H9 (cell line): ENCODE measurements around the gene LMX1A. TPM values are rescaled to one million over a fixed set of nuclear protein-coding genes. Genes with fewer than 3 reads are reported as not detected.

ENCODE experiments used
- DNase-seq: peaks from one replicate; pipeline ENCODE4 v3.0.0-alpha.2; 2017
- H2AFZ ChIP-seq: one replicate; pipeline ENCODE4 v1.6.1; 2013; ENCODE audit warnings: mild to moderate bottlenecking, low read length, control low read depth, moderate library complexity
- H2AK5ac ChIP-seq: 2 replicates; pipeline ENCODE4 v1.6.1; 2013; ENCODE audit warnings: low read length, control low read depth, mixed read lengths; ENCODE audit not compliant: insufficient read length
- H2BK120ac ChIP-seq: one replicate; pipeline ENCODE4 v1.6.1; 2013; ENCODE audit warnings: low read depth, mild to moderate bottlenecking, low read length, control low read depth, inconsistent platforms; ENCODE audit not compliant: poor library complexity, severe bottlenecking
- H2BK12ac ChIP-seq: 2 replicates; pipeline ENCODE4 v1.6.1; 2013; ENCODE audit warnings: low read length, control low read depth, mixed read lengths, low read depth; ENCODE audit not compliant: insufficient read length
- H2BK15ac ChIP-seq: 2 replicates; pipeline ENCODE4 v1.6.1; 2013; ENCODE audit warnings: low read depth, low read length, control low read depth
- H2BK20ac ChIP-seq: one replicate; pipeline ENCODE4 v1.6.1; 2013; ENCODE audit warnings: low read depth, mild to moderate bottlenecking, low read length, control low read depth, inconsistent platforms; ENCODE audit not compliant: poor library complexity, severe bottlenecking
- H2BK5ac ChIP-seq: 2 replicates; pipeline ENCODE4 v1.6.1; 2013; ENCODE audit warnings: low read length, control low read depth, mixed read lengths; ENCODE audit not compliant: insufficient read length
- H3K14ac ChIP-seq: 2 replicates; pipeline ENCODE4 v1.6.1; 2013; ENCODE audit warnings: low read length, control low read depth; ENCODE audit not compliant: insufficient read depth
- H3K18ac ChIP-seq: 2 replicates; pipeline ENCODE4 v1.6.1; 2013; ENCODE audit warnings: low read depth, mild to moderate bottlenecking, mixed read lengths, low read length, control low read depth; ENCODE audit not compliant: insufficient read length
- H3K23ac ChIP-seq: 2 replicates; pipeline ENCODE4 v1.6.1; 2013; ENCODE audit warnings: low read length, control low read depth, mixed read lengths, low read depth; ENCODE audit not compliant: insufficient read length
- H3K23me2 ChIP-seq: 2 replicates; pipeline ENCODE4 v1.6.1; 2013; ENCODE audit warnings: low read depth, mild to moderate bottlenecking, mixed read lengths, low read length, control low read depth; ENCODE audit not compliant: insufficient read length, poor library complexity, severe bottlenecking
- H3K27ac ChIP-seq: 2 replicates; pipeline ENCODE4 v1.5.1; 2013; ENCODE audit warnings: low read length, control low read depth, mixed read lengths, low read depth; ENCODE audit not compliant: insufficient read length
- H3K27me3 ChIP-seq: 2 replicates; pipeline ENCODE4 v1.6.1; 2013; ENCODE audit warnings: low read length, control low read depth, inconsistent platforms; ENCODE audit not compliant: insufficient read depth
- H3K4ac ChIP-seq: 2 replicates; pipeline ENCODE4 v1.6.1; 2013; ENCODE audit warnings: low read depth, mild to moderate bottlenecking, control low read depth, inconsistent platforms, low read length, moderate library complexity
- H3K4me1 ChIP-seq: 2 replicates; pipeline ENCODE4 v1.6.1; 2013; ENCODE audit warnings: low read length, control low read depth, inconsistent platforms; ENCODE audit not compliant: insufficient read depth
- H3K4me2 ChIP-seq: 2 replicates; pipeline ENCODE4 v1.6.1; 2013; ENCODE audit warnings: low read length, control low read depth, mixed read lengths; ENCODE audit not compliant: insufficient read length, insufficient read depth
- H3K56ac ChIP-seq: 2 replicates; pipeline ENCODE4 v1.6.1; 2013; ENCODE audit warnings: low read depth, mild to moderate bottlenecking, mixed read lengths, low read length, control low read depth; ENCODE audit not compliant: insufficient read length
- H3K79me1 ChIP-seq: 2 replicates; pipeline ENCODE4 v1.6.1; 2013; ENCODE audit warnings: low read depth, mild to moderate bottlenecking, moderate library complexity, low read length, control low read depth, inconsistent platforms; ENCODE audit not compliant: insufficient read depth, poor library complexity, severe bottlenecking
- H3K79me2 ChIP-seq: 2 replicates; pipeline ENCODE4 v1.6.1; 2013; ENCODE audit warnings: low read length, control low read depth, inconsistent platforms; ENCODE audit not compliant: insufficient read depth
- H3K9ac ChIP-seq: 2 replicates; pipeline ENCODE4 v1.6.1; 2013; ENCODE audit warnings: low read length, control low read depth, mixed read lengths; ENCODE audit not compliant: insufficient read length; ENCODE audit errors: extremely low read depth
- H3K9me3 ChIP-seq: one replicate; pipeline ENCODE4 v1.6.1; 2013; ENCODE audit warnings: low read depth, low read length, inconsistent platforms; ENCODE audit not compliant: control insufficient read depth
- H3T11ph ChIP-seq: one replicate; pipeline ENCODE4 v1.6.1; 2013; ENCODE audit warnings: mild to moderate bottlenecking, low read length, control low read depth, inconsistent platforms
- H4K20me1 ChIP-seq: one replicate; pipeline ENCODE4 v1.6.1; 2013; ENCODE audit not compliant: control insufficient read depth, insufficient read length, insufficient read depth
- H4K5ac ChIP-seq: 2 replicates; pipeline ENCODE4 v1.6.1; 2013; ENCODE audit warnings: low read depth, mild to moderate bottlenecking, mixed read lengths, low read length, control low read depth; ENCODE audit not compliant: insufficient read length
- H4K8ac ChIP-seq: replicated peaks from 2 replicates; pipeline ENCODE4 v1.6.1; 2013; ENCODE audit warnings: low read length, control low read depth, mixed read lengths, low read depth; ENCODE audit not compliant: insufficient read length
- H4K91ac ChIP-seq: 2 replicates; pipeline ENCODE4 v1.6.1; 2013; ENCODE audit warnings: low read depth, mild to moderate bottlenecking, moderate library complexity, mixed read lengths, low read length, control low read depth; ENCODE audit not compliant: insufficient read length
- H3K27ac Mint-ChIP-seq, 3 experiments: 2 replicates in 2 of 3; 3 replicates in 1 of 3; pipeline ENCODE4 v1.8.0; 2020 to 2021; ENCODE audit warnings: mixed read lengths in 3 of 3, mild to moderate bottlenecking in 1 of 3, moderate library complexity in 1 of 3
- H3K27me3 Mint-ChIP-seq: 2 replicates; pipeline ENCODE4 v1.8.0; 2021; ENCODE audit warnings: low read depth, mild to moderate bottlenecking, moderate library complexity, mixed read lengths
- H3K36me3 Mint-ChIP-seq, 3 experiments: 2 replicates in 2 of 3; 3 replicates in 1 of 3; pipeline ENCODE4 v1.8.0; 2020 to 2021; ENCODE audit warnings: low read depth in 3 of 3, mixed read lengths in 3 of 3; ENCODE audit not compliant: insufficient read depth in 1 of 3
- H3K4me1 Mint-ChIP-seq, 2 experiments: 2 replicates each; pipeline ENCODE4 v1.8.0; 2020; ENCODE audit warnings: mixed read lengths in 2 of 2
- H3K4me3 Mint-ChIP-seq, 2 experiments: 2 replicates in 1 of 2; 3 replicates in 1 of 2; pipeline ENCODE4 v1.8.0; 2020 to 2021; ENCODE audit warnings: mild to moderate bottlenecking in 2 of 2, mixed read lengths in 2 of 2, moderate library complexity in 1 of 2
- H3K9me3 Mint-ChIP-seq, 2 experiments: 2 replicates in 1 of 2; 3 replicates in 1 of 2; pipeline ENCODE4 v1.8.0; 2020; ENCODE audit warnings: mild to moderate bottlenecking in 2 of 2, mixed read lengths in 2 of 2, moderate library complexity in 1 of 2
- CTCF ChIP-seq: fragments of 200-600 bp; sonication (generic); conservative IDR thresholded peaks from 3 replicates; pipeline ENCODE4 v1.8.0; 2021; ENCODE audit warnings: antibody characterized with exemption, mild to moderate bottlenecking
- WGBS: extraction: QIAGEN DNeasy Blood & Tissue Kit; methylation state at CpG from one replicate; pipeline ENCODE4 v1.1.7; 2013; ENCODE audit warnings: missing lambda C conversion rate, low lambda C conversion rate, mixed read lengths; ENCODE audit not compliant: insufficient read length; ENCODE audit errors: extremely low coverage; 5-methylcytosine and 5-hydroxymethylcytosine counted together
- total RNA-seq: library from RNA; stranded (reverse); gene quantifications from 2 replicates; pipeline ENCODE4 v1.2.1, GENCODE V29; 2021

Gene LMX1A
- total RNA-seq, 1 experiment from 2014 or later: not detected

GRCh38 chr1:165191087-165191486 is 165.4 kb downstream of the LMX1A start:
- H3T11ph ChIP-seq: no peak overlapping the region
- H3K4ac ChIP-seq: no peak overlapping the region
- WGBS: no CpG with 5 or more reads among the region's 4 CpGs
- H3K9me3 ChIP-seq: no peaks in the 10 kb centered on the region
- no peak overlapping the region for H3K4me2 ChIP-seq
- H3K79me1 ChIP-seq: no peaks in the 10 kb centered on the region
- no peaks in the 10 kb centered on the region for H3K4me1 ChIP-seq
- H4K8ac ChIP-seq: no peak overlapping the region
- no peaks in the 10 kb centered on the region for H3K4me1 Mint-ChIP-seq
- no peak overlapping the region for H2AK5ac ChIP-seq
- H3K4me3 Mint-ChIP-seq: no peak overlapping the region
- H3K79me2 ChIP-seq: no peaks in the 10 kb centered on the region
- H3K27ac Mint-ChIP-seq: no peak overlapping the region
- no peak for DNase-seq
- no peaks in the 10 kb centered on the region for H3K27me3 ChIP-seq
- no peak overlapping the region for H3K56ac ChIP-seq
- H2BK15ac ChIP-seq: no peak overlapping the region
- no peak overlapping the region for H3K14ac ChIP-seq
- no peaks in the 10 kb centered on the region for H3K9me3 Mint-ChIP-seq
- TF ChIP-seq CTCF: no peak
- no peak overlapping the region for H2BK20ac ChIP-seq
- H4K91ac ChIP-seq: no peak overlapping the region
- no peak overlapping the region for H2BK5ac ChIP-seq
- no peaks in the 10 kb centered on the region for H4K20me1 ChIP-seq
- no peak overlapping the region for H2BK12ac ChIP-seq
- no peak overlapping the region for H3K27ac ChIP-seq
- no peak overlapping the region for H4K5ac ChIP-seq
- no peak overlapping the region for H3K23ac ChIP-seq
- H2BK120ac ChIP-seq: no peak overlapping the region
- H3K27me3 Mint-ChIP-seq: peaks cover 10% of the 10 kb centered on the region
- H3K23me2 ChIP-seq: no peaks in the 10 kb centered on the region
- H3K9ac ChIP-seq: no peak overlapping the region
- no peaks in the 10 kb centered on the region for H3K36me3 Mint-ChIP-seq
- no peak overlapping the region for H2AFZ ChIP-seq
- no peak overlapping the region for H3K18ac ChIP-seq
